Measurements from ENCODE around the gene H6PD.

Gene H6PD

GRCh38 chr1:9241891-9242290, 7.3 kb downstream of the H6PD start:
- DNase-seq = no peak

- DNase-seq = no peak
These were observed 7.9 kb downstream of the H6PD start for GRCh38 chr1:9242338-9242969.

GRCh38 chr1:9243066-9243739, 8.6 kb downstream of the H6PD start:
- DNase-seq = no peak

DNA sequence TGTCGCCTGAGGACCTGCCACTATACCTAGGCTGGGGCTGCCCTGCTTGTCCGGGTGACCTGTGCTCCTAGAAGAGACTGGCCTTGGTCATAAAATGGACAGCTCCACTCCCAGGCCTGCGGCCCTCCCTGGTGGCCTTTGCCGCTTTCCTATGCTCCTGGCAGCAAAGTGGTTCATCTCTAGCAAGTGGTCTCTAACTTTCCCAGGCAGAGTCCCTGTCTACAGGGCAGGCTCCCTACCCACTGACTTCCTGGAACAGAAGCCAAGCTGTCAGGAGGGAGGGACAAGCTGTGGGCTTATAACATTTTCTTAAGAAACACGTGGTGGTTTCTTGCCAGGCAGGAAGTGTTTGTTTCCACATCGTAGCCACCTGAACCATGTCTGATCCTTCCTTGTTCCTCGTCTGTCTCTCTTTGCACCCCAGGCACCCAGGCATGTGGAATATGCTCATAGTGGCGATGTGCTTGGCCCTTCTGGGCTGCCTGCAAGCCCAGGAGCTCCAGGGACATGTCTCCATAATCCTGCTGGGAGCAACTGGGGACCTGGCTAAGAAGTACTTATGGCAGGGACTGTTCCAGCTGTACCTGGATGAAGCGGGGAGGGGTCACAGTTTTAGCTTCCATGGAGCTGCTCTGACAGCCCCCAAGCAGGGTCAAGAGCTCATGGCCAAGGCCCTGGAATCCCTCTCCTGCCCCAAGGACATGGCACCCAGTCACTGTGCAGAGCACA, 10.1 kb downstream of the H6PD start:
- DNase-seq = peak; percentile 73 to 81

- DNase-seq = no peak
These were observed 10.7 kb downstream of the H6PD start for GRCh38 chr1:9245230-9245619.

- DNase-seq = no peak
These were observed 11.1 kb downstream of the H6PD start for GRCh38 chr1:9245661-9246060.

DNA sequence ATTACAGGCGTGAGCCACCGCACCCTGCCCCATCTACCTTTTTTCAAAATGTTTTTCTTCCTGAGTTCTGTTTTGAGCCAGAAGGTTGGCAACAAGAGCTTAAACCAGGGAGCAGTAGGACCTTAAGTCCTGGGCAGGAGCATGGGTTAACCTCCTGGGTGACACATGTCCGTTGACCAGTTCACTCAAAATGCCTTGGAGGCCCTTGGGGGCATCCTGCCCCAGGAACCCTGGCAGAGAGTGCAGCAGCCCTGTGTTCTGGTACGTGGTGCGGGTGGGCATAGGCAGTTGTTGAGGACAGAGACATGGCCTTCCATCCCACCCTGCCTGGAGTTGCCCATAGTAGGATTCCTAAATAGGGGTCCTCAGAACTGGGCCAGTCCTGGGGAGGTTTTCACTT, 11.6 kb downstream of the H6PD start:
- no peak for DNase-seq

DNA sequence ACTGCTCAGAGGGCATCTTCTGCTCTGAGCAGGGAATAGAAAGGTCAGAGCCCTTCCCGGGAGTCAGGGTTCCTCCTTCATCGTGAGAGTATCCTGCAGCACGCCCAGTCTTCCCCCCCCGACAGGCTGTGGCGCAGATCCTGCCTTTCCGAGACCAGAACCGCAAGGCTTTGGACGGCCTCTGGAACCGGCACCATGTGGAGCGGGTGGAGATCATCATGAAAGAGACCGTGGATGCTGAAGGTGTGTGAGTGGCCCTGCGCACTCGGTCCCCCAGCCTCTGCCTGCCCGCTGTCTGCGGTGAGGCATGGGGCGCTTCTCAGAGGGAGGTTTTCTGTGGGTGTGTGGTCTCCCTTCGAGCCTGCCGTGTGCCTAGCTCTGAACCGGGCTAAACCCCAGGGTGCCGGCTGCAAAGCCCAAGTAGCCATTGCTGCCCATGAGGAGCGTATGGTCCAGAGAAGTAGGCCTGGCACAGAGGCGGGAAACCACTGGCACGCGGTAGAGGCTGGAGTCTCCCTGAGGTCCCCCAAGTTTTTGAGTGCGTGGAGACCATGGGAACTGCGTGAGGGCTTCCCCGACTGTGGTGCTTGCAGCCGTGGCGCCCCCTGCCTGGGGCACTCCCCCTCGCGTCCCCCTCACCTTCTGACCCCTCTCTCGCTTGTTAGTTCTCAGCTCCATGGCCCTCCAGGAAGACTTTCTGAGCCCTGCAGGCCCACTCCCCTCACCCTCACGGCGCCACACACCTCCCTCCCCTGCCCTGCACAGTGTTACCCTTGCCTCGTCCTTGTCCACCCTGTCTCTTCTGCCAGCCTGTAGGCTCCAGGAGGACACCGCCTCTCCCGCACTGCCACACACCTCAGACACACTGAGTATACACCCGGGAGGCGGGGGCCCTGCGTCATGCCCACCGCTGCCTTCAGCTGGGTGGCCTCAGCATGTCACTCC, 12.5 kb downstream of the H6PD start:
- DNase-seq = no peak

- DNase-seq = no peak
These were observed 13.3 kb downstream of the H6PD start for GRCh38 chr1:9247894-9248293.

DNA sequence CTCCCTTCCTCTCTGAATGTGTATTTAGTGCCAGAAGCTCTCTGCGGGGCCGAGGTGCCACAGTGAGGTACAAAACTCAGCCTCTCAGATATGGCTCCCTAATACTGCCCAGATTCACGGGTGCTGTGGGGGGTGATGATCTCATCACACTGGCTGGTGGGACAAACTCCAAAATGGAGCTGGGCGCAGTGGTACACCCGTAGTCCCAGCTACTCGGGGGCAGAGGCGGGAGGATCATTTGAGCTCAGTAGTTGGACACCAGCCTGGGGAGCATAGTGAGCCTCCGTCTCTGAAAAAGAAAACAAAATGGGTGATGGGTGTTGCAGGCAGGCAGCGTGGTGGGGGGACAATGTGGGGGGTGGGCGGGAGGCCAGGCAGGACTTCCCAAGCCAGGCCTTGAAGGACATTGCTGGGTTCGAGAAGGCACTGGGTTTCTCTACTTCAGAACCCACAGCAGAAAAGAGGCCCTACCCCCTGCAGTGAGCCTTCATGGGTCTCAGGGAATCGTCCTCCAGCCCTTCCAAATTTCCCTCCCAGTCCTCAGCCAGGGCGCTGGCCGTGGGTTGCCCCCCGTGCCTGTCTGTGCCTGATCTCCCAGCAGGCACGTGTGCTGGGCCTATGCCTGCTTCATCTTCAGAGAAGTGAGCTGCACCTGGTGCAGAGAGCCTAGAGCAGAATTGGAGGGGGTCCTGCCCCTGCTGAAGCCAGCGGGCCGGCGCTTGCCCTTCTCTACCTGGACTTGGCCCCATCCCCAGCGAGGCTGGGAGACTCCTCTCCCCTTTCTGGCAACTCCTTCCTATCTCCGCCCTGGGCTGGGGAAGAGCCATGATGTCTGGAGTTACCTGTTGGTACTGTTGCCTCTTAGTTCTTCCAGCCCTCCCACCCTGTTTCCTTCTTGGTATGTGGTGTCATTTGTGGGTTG, 14.0 kb downstream of the H6PD start:
- DNase-seq = no peak

DNA sequence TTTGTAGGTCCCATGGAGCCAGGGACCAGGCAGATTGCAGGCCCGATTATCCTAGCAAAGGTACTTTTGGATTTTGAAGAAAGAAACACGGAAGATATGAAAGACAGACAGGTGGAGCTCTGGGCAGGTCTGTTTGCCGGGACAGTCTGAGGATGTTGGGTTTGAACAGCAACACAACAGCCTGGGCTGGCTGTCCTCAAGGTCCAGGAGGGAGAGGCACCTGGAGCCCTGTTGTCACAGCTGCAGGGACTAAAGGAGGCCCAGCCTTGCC, 14.6 kb downstream of the H6PD start:
- no peak for DNase-seq

- DNase-seq = peak; percentile 56 to 59
These were observed 15.2 kb downstream of the H6PD start for GRCh38 chr1:9249534-9250410.

DNA sequence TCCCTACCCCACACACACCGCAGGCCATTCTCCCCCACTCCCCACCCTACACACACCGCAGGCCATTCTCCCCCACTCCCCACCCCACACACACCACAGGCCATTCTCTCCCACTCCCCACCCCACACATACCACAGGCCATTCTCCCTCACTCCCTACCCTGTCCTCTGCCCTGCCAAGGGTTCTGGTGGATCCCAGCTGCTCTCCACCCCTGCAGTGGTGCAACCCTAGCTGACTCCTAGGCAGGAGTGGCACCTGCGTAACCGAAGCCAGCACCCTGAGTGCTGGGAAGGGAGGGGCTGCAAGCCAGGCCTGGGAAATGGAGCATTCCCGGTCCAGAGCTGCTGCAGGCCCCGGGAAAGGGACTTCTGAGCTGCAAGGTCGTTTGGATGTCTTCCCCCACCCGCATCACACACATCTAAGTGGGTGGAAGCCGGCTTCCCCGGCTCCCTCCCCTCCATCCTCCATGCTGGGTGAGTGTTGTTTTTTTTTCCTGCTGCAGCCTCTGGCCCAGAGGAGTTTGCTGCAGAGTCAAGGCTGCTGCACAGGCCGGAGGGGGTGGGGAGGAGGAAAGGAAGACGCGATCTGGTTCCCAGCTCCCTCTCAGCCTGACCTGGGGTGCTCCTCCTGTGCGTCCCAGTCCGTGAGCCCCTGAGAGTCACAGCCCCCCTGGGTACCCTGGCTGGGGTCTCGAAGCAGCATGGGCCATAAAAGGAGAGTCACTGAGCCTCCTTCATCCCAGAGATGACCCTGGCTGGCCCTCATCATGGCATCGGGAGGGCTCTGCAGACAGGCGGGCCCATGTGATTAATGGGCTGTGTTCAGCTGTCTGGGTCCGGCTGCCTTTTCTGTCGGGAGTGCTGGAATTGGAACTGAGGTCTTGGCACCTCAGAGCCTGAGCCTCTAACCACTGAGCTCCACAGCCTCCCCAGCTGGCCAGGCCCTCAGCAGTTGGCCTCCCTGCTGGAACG, 16.1 kb downstream of the H6PD start:
- no peak for DNase-seq

- no peak for DNase-seq
These were observed 16.9 kb downstream of the H6PD start for GRCh38 chr1:9251501-9251900.

- DNase-seq = no peak
These were observed 18.4 kb downstream of the H6PD start for GRCh38 chr1:9253004-9253403.

GRCh38 chr1:9253453-9254105, 19.0 kb downstream of the H6PD start:
- DNase-seq = no peak

GRCh38 chr1:9256332-9256731, 21.8 kb downstream of the H6PD start:
- no peak for DNase-seq

- no peak for DNase-seq
These were observed 23.3 kb downstream of the H6PD start for GRCh38 chr1:9257851-9258250.

GRCh38 chr1:9258629-9259028, 24.1 kb downstream of the H6PD start:
- DNase-seq = no peak
